Measurements from ENCODE around the gene JAGN1.
"Not testable (repeated sequence)": the region's sequence is repeated elsewhere in the genome, so short reads cannot be mapped to it uniquely, and the experiment has no call there.

JAGN1 gene

DNA sequence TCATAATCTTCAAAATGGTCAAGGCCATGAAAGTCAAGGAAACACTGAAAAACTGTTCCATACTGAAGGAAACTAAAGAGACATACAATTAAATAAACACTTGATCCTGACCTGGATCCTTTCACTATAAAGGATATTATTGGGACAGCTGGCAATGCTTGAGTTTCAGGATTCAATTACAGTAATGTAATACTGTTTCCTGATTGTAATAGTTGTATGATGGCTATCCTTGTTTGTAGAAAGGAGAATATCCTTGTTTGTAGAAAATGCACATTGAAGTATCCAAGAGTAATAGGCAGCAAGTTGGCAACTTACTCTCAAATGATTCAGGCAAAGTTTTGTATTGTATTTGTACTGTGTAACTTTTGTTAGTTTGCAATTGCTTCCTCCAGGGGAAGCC is 15.0 kb upstream of the JAGN1 start:
- H3K4me1 ChIP-seq (ENCODE audit: control insufficient read depth, low read length) = no peaks in the 10 kb centered on the region
- no peak overlapping the region for H3K4me3 ChIP-seq (ENCODE audit: low read length)
- no peaks in the 10 kb centered on the region for H3K9me2 ChIP-seq (replicated peaks; ENCODE audit: control insufficient read depth, low read length)
- no peak for TF ChIP-seq EZH2phosphoT487 (IDR thresholded peaks at IDR 0.05; ENCODE audit: borderline replicate concordance, low read length)
- TF ChIP-seq, protein P1, sequence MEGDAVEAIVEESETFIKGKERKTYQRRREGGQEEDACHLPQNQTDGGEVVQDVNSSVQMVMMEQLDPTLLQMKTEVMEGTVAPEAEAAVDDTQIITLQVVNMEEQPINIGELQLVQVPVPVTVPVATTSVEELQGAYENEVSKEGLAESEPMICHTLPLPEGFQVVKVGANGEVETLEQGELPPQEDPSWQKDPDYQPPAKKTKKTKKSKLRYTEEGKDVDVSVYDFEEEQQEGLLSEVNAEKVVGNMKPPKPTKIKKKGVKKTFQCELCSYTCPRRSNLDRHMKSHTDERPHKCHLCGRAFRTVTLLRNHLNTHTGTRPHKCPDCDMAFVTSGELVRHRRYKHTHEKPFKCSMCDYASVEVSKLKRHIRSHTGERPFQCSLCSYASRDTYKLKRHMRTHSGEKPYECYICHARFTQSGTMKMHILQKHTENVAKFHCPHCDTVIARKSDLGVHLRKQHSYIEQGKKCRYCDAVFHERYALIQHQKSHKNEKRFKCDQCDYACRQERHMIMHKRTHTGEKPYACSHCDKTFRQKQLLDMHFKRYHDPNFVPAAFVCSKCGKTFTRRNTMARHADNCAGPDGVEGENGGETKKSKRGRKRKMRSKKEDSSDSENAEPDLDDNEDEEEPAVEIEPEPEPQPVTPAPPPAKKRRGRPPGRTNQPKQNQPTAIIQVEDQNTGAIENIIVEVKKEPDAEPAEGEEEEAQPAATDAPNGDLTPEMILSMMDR (IDR thresholded peaks at IDR 0.05; ENCODE audit: low read depth, low read length, poor library complexity, severe bottlenecking) = no peak
- no peaks in the 10 kb centered on the region for H4K20me1 ChIP-seq (ENCODE audit: control insufficient read depth, insufficient read depth, low read depth, low read length)
- peaks cover 23% of the 10 kb centered on the region for H3K27me3 ChIP-seq (ENCODE audit: control insufficient read depth, low read length)
- no peaks in the 10 kb centered on the region for H3F3A ChIP-seq (ENCODE audit: control insufficient read depth, insufficient read depth)
- no peak overlapping the region for H3K27ac ChIP-seq (ENCODE audit: low read depth, low read length)
- no peaks in the 10 kb centered on the region for H3K36me3 ChIP-seq (ENCODE audit: control insufficient read depth, low read length)
- H3K4me2 ChIP-seq (ENCODE audit: low read length) = no peak overlapping the region
- no peaks in the 10 kb centered on the region for H3K9me3 ChIP-seq (ENCODE audit: control insufficient read depth, insufficient read depth, low read length)
- no peaks in the 10 kb centered on the region for H3K79me2 ChIP-seq (ENCODE audit: control insufficient read depth, low read length)

DNA sequence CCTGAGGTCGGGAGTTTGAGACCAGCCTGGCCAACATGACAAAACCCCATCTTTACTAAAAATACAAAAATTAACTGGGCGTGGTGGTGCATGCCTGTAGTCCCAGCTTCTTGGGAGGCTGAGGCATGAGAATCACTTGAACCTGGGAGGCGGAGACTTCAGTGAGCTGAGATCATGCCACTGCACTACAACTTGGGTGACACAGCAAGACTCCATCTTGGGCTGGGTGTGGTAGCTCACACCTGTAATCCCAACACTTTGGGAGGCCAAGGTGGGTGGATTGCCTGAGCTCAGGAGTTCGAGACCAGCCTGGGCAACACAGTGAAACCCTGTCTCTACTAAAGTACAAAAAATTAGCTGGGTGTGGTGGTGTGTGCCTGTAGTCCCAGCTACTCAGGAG is 14.2 kb upstream of the JAGN1 start:
- not testable (repeated sequence) for H3K4me1 ChIP-seq (ENCODE audit: control insufficient read depth, low read length); H4K20me1 ChIP-seq (ENCODE audit: control insufficient read depth, insufficient read depth, low read depth, low read length); H3K36me3 ChIP-seq (ENCODE audit: control insufficient read depth, low read length); H3F3A ChIP-seq (ENCODE audit: control insufficient read depth, insufficient read depth); H3K9me2 ChIP-seq (replicated peaks; ENCODE audit: control insufficient read depth, low read length); H3K4me3 ChIP-seq (ENCODE audit: low read length); H3K27ac ChIP-seq (ENCODE audit: low read depth, low read length); H3K4me2 ChIP-seq (ENCODE audit: low read length); H3K79me2 ChIP-seq (ENCODE audit: control insufficient read depth, low read length); H3K9me3 ChIP-seq (ENCODE audit: control insufficient read depth, insufficient read depth, low read length)
- H3K27me3 ChIP-seq (ENCODE audit: control insufficient read depth, low read length) = peaks cover 23% of the 10 kb centered on the region

DNA sequence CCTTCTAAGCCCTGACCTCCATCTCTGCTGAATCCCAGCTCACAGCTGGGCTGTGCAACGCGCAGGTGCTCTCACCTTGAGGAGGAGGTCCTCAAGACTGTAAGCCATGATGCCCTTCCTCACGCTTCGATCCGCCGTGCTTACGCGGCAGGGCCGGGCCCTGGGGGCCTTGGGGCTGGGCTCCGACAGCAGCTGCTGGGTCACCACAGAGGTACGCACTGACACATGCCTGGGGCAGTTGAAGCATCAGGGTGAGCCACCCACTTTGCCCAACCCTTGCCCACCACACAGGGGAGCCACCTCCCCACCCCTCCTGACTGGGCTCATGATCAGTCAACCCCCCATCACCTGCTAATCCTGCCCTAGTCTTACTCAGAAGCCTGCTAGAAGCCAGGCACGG is 13.4 kb upstream of the JAGN1 start:
- Histone ChIP-seq H3K9me3 (ENCODE audit: control insufficient read depth, insufficient read depth, low read length) (no peaks in the 10 kb centered on the region), H3K4me1 (ENCODE audit: control insufficient read depth, low read length) (no peaks in the 10 kb centered on the region), H3F3A (ENCODE audit: control insufficient read depth, insufficient read depth) (no peaks in the 10 kb centered on the region), H3K27me3 (ENCODE audit: control insufficient read depth, low read length) (peaks cover 23% of the 10 kb centered on the region), H3K36me3 (ENCODE audit: control insufficient read depth, low read length) (no peaks in the 10 kb centered on the region), H3K4me2 (ENCODE audit: low read length) (no peak overlapping the region), H3K9me2 (replicated peaks; ENCODE audit: control insufficient read depth, low read length) (no peaks in the 10 kb centered on the region), H3K79me2 (ENCODE audit: control insufficient read depth, low read length) (no peaks in the 10 kb centered on the region), H3K4me3 (ENCODE audit: low read length) (no peak overlapping the region), H4K20me1 (ENCODE audit: control insufficient read depth, insufficient read depth, low read depth, low read length) (no peaks in the 10 kb centered on the region), H3K27ac (ENCODE audit: low read depth, low read length) (no peak overlapping the region)
- TF ChIP-seq, protein P1 (IDR thresholded peaks at IDR 0.05; ENCODE audit: low read depth, low read length, poor library complexity, severe bottlenecking) = no peak
- TF ChIP-seq EZH2phosphoT487 (IDR thresholded peaks at IDR 0.05; ENCODE audit: borderline replicate concordance, low read length) = no peak

DNA sequence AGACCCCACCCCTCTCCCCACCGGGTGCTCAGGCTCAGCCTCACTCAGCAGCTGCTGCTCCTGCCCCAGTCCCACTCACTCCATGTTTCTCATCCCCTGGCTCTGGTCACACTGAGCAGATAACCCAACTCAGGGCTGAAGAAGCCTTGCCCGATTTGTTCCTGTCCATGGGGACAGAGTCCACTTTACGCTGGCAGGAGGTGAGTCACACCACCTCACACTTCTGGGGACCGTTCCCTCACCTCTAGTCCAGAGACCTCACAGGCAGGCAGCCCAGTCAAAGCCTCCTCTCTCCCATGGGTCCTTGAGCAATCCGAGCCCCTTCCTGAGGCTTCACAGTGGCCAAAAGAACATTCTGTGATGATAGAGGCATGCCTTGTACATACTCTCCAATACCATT is 11.7 kb upstream of the JAGN1 start:
- Histone ChIP-seq H3K4me3 (ENCODE audit: low read length) (no peak overlapping the region), H3K36me3 (ENCODE audit: control insufficient read depth, low read length) (no peaks in the 10 kb centered on the region), H3K4me2 (ENCODE audit: low read length) (no peak overlapping the region), H3K27me3 (ENCODE audit: control insufficient read depth, low read length) (peaks cover 23% of the 10 kb centered on the region), H3K27ac (ENCODE audit: low read depth, low read length) (no peak overlapping the region), H4K20me1 (ENCODE audit: control insufficient read depth, insufficient read depth, low read depth, low read length) (no peaks in the 10 kb centered on the region), H3K4me1 (ENCODE audit: control insufficient read depth, low read length) (no peaks in the 10 kb centered on the region), H3F3A (ENCODE audit: control insufficient read depth, insufficient read depth) (no peaks in the 10 kb centered on the region), H3K79me2 (ENCODE audit: control insufficient read depth, low read length) (no peaks in the 10 kb centered on the region), H3K9me2 (replicated peaks; ENCODE audit: control insufficient read depth, low read length) (no peaks in the 10 kb centered on the region), H3K9me3 (ENCODE audit: control insufficient read depth, insufficient read depth, low read length) (no peaks in the 10 kb centered on the region)
- TF ChIP-seq EZH2phosphoT487 (IDR thresholded peaks at IDR 0.05; ENCODE audit: borderline replicate concordance, low read length) = no peak
- TF ChIP-seq, protein P1 (IDR thresholded peaks at IDR 0.05; ENCODE audit: low read depth, low read length, poor library complexity, severe bottlenecking) = no peak
